Measurements from ENCODE around the gene ZNF76. TPM values are rescaled to one million over a fixed set of nuclear protein-coding genes. Genes with fewer than 3 reads are reported as not detected.

ZNF76 gene
- polyA plus RNA-seq, 3 donors from 2014 or later, result 20.7 to 30.5 (median 27.9) TPM

DNA sequence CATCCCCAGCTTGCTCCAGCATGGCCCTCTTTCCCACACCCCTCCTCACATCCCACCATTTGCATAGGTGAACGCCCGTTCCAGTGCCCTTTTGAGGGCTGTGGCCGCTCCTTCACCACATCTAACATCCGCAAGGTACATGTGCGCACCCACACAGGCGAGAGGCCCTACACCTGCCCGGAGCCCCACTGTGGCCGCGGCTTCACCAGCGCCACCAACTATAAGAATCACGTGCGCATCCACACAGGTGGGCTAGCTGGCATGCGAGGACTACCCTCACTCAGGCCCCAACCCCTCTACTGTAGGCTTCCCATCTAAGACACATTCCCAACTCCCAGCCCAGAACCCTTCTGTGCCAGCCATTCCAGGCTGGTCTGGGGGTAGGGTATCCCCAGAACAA is 32.0 kb downstream of the ZNF76 start:
- Mint-ChIP-seq H3K27ac (no peak overlapping the region), H3K4me3 (no peak overlapping the region), H3K36me3 (peaks cover 28 to 51% (median 30%) of the 10 kb centered on the region in 3 donors), H3K27me3 (ENCODE audit: low read depth in 3 of 3) (peaks cover 0 to 2% (median 0%) of the 10 kb centered on the region in 3 donors), H3K4me1 (peaks cover 0 to 2% of the 10 kb centered on the region in 2 donors), H3K9me3 (no peaks in the 10 kb centered on the region)
- DNase-seq, result no peak

DNA sequence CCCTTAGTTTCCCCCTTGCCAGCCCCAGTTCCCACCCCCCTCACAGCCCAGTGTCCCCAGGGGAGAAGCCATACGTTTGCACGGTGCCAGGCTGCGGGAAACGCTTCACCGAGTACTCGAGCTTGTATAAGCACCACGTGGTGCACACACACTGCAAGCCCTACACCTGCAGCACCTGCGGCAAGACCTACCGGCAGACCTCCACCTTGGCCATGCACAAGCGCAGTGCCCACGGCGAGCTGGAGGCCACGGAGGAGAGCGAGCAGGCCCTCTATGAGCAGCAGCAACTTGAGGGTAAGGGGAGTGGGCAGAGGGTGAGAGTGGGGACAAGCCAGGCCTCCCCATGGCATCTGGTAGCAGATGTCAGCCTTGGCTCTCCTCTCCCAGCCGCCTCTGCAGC is 33.0 kb downstream of the ZNF76 start:
- peaks cover 0 to 2% (median 0%) of the 10 kb centered on the region in 3 donors for H3K27me3 Mint-ChIP-seq (ENCODE audit: low read depth in 3 of 3)
- no peak overlapping the region for H3K4me3 Mint-ChIP-seq
- peaks cover 4 to 6% of the 10 kb centered on the region in 2 donors for H3K4me1 Mint-ChIP-seq
- no peak for DNase-seq
- no peaks in the 10 kb centered on the region for H3K9me3 Mint-ChIP-seq
- no peak overlapping the region for H3K27ac Mint-ChIP-seq
- peaks cover 19 to 41% (median 20%) of the 10 kb centered on the region in 3 donors for H3K36me3 Mint-ChIP-seq

DNA sequence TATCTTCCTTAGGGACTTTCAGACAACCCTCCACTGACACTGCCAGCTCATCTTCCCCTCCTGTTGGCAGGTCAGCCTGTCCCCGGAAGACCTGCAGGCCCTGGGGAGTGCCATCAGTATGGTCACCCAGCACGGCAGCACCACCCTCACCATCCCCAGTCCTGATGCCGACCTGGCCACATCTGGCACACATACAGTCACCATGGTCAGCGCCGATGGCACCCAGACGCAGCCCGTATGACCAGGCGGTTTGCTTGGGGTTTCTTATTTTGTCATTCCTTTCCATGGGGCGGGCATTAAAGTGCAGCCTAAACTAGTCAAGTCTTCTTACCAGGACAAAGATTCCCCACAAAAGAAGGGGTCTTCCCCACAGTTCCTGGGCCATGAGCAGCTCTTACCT is 34.1 kb downstream of the ZNF76 start:
- DNase-seq, result no peak
- peaks cover 8 to 9% of the 10 kb centered on the region in 2 donors for H3K4me1 Mint-ChIP-seq
- H3K36me3 Mint-ChIP-seq, result peaks cover 19 to 37% (median 20%) of the 10 kb centered on the region in 3 donors
- H3K9me3 Mint-ChIP-seq, result no peaks in the 10 kb centered on the region
- no peak overlapping the region for H3K27ac Mint-ChIP-seq
- H3K27me3 Mint-ChIP-seq (ENCODE audit: low read depth in 3 of 3), result peaks cover 0 to 2% (median 0%) of the 10 kb centered on the region in 3 donors
- H3K4me3 Mint-ChIP-seq, result no peak overlapping the region

DNA sequence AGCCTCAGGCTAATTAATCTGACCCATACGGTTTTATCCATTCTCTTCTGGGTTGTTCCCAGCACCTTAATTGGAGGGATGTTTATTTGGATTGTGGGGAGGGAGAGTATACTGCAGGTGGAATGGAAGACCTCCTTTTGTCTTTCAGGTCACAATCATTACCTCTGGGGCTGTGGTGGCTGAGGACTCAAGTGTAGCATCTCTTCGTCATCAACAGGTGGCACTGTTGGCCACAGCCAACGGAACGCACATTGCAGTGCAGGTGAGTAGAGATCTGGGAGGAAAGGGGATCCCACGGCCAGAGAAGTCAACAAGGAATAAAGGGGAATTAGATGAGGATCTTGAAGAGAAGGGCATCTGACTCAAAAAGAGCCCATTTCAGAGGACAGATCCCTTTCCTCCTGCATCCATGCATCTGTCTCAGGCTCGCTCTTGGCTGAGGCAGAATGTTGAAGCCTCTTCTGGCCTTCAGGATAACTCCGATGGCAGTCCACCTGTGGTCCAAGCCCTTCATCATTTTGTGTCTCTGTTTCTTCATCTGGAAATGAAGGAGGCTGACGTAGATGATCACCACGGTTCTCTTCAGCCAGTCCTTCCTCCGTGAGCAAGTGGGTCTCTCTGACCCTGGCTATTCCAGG is 34.9 kb downstream of the ZNF76 start:
- H3K27ac Mint-ChIP-seq, result peak overlapping the region in 4 of 6 donors; percentile 31 to 79 (median 69)
- DNase-seq, result peak in 2 of 3 donors; percentile 25 to 43
- no peaks in the 10 kb centered on the region for H3K9me3 Mint-ChIP-seq
- H3K4me1 Mint-ChIP-seq, result peaks cover 15 to 17% of the 10 kb centered on the region in 2 donors
- H3K4me3 Mint-ChIP-seq, result no peak overlapping the region
- peaks cover 19 to 33% (median 25%) of the 10 kb centered on the region in 3 donors for H3K36me3 Mint-ChIP-seq
- peaks cover 0 to 2% (median 0%) of the 10 kb centered on the region in 3 donors for H3K27me3 Mint-ChIP-seq (ENCODE audit: low read depth in 3 of 3)

DNA sequence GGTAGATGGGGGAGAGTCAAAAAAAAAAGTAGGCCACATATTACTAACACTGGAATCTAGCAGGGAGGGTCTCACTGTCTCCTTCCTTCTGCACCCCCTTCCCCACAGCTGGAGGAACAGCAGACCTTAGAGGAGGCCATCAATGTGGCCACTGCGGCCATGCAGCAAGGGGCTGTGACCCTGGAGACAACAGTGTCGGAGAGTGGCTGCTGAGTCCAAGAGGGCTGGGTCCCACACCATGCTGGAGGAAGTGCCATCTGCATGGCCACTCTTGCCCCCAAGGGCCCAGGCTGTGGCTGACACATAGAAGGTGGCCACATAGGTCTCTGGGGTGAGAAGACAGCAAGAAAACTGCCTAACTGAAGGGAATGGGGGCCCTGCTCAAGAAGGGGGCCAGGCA is 35.5 kb downstream of the ZNF76 start:
- H3K4me1 Mint-ChIP-seq, result peaks cover 21 to 23% of the 10 kb centered on the region in 2 donors
- no peak for DNase-seq
- no peak overlapping the region for H3K4me3 Mint-ChIP-seq
- peak overlapping the region in 1 of 6 donors; percentile 16 for H3K27ac Mint-ChIP-seq
- H3K27me3 Mint-ChIP-seq (ENCODE audit: low read depth in 3 of 3), result peaks cover 0 to 2% (median 0%) of the 10 kb centered on the region in 3 donors
- H3K9me3 Mint-ChIP-seq, result no peaks in the 10 kb centered on the region
- H3K36me3 Mint-ChIP-seq, result peaks cover 17 to 33% (median 27%) of the 10 kb centered on the region in 3 donors

DNA sequence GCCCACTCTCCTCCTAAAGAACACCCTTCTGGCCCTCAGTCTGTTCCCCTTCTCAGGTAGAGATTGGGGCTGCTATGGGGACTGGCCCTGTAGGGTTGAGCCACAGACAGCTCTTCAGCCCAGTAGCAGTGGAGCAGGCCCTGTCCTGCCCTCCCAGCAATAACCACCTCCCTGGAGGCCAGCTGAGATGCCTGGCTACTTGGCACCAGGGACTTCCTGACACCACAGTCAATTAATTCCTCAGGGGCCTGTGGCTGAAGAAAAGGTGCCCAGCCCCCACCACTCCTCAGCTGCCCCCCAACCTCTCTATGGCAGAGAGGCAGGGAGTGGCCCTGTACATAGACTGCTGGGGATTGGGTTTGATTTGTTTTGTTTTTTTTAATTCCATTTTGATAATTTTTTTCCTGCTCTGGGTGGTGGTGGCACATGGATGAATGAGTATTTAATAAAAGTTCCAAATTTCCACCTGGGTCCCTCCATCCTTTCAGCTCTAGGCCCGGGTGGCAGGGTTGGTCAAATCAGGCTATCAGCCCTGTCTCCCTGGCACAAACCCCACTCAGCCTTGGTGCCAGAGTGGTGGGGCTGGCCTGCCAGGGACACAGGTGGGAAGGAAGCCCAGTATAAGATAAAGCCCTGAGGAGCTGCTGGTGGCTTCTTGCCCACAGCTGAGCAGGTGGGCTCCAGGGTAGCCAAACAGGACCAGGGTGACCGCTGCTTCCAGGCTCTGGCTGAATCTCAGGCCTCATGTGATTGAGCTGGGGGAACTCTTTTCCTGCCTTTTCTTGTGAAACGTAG is 36.2 kb downstream of the ZNF76 start:
- H3K36me3 Mint-ChIP-seq, result peaks cover 13 to 28% (median 24%) of the 10 kb centered on the region in 3 donors
- no peak for DNase-seq
- H3K27me3 Mint-ChIP-seq (ENCODE audit: low read depth in 3 of 3), result peaks cover 0 to 2% (median 1%) of the 10 kb centered on the region in 3 donors
- H3K4me1 Mint-ChIP-seq, result peaks cover 28 to 29% of the 10 kb centered on the region in 2 donors
- H3K9me3 Mint-ChIP-seq, result no peaks in the 10 kb centered on the region
- H3K27ac Mint-ChIP-seq, result peak overlapping the region in 3 of 6 donors; percentile 16 to 100 (median 53)
- H3K4me3 Mint-ChIP-seq, result no peak overlapping the region

DNA sequence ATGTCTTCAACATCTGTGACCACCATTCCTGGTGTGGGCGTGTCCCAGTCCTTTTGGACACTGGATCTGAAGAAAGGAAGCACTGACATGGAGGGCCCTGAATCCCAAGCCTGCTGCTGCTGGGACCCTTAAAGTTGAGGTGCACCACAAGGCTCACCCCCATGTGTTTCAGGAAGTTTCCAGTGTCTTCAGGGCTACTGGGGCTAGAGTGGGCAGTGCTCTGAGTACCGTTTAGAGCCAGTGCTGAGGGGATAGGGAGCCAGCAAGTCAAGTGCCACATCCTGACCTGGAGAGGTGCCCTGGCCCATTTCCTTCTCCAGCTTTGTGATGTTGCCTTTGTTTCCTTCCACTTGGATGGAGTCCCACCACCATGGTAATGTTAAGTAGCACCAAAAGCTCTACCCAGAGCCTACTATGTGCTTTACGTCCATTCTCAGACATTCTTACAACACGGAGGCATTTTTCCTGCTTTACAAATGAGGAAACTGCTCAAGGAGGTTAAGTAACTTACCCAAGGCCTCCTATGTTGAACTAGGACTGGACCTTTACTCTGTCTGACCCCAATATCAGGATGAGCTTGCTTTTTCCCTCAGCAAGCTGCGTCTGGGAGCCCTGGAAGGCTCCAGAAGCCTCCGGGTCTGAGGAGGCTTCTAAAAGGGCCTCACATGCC is 37.5 kb downstream of the ZNF76 start:
- H3K4me3 Mint-ChIP-seq, result peak overlapping the region; percentile 80 to 93 (median 83)
- H3K36me3 Mint-ChIP-seq, result peaks cover 6 to 21% (median 16%) of the 10 kb centered on the region in 3 donors
- peaks cover 39 to 41% of the 10 kb centered on the region in 2 donors for H3K4me1 Mint-ChIP-seq
- H3K27ac Mint-ChIP-seq, result peak overlapping the region; percentile 75 to 100 (median 98)
- no peak for DNase-seq
- no peaks in the 10 kb centered on the region for H3K9me3 Mint-ChIP-seq
- H3K27me3 Mint-ChIP-seq (ENCODE audit: low read depth in 3 of 3), result peaks cover 0 to 3% (median 2%) of the 10 kb centered on the region in 3 donors

DNA sequence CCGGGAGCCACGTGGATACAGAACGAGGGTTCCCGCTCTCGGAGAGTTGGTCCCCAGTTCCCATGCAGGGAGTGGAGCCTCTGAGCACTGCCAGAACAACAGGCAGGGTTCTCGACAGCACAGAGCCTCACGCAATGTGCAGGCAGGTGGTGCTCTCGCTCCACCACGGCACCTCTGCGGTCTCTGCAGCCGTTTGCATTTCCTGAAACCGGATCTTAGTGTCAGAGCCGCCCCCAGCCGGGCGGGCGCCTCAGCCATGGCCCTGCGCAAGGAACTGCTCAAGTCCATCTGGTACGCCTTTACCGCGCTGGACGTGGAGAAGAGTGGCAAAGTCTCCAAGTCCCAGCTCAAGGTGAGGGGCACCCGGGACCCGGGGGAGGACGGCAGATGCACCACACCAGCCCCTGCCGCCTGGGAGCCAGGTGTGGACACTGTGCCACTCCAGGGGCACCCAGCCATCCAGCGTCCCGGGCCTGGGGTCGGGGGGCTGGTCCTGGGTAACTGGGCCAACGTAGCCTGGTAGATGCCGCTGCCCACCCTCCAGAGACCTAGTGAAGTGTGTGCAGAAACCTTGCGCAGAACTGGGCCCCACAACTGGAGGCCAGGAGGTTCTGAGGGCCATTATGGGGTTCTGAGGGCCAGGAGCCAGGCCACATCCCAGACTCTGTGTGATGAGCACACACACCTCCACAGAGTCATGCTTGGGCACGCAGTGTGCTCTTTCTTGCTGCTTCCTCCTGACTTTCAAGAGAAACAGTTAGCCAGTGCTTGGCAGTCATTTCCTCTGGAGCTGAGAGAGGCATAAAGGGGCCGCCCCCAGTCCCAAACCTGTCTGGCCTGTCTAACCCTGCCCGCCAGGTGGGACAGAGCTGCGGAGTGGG is 38.3 kb downstream of the ZNF76 start, which contains the start of gene DEF6:
TSS of gene DEF6 (plus strand) at position 218 of the 881 bp plus-strand sequence. CDS start at position 257, 39 bp downstream.
- Mint-ChIP-seq H3K27ac (peak within 1 kb of the TSS; percentile 98 to 100 (median 99)), H3K27me3 (ENCODE audit: low read depth in 3 of 3) (peaks cover 2 to 9% (median 4%) of the 10 kb centered on the region in 3 donors), H3K9me3 (no peaks in the 10 kb centered on the region), H3K4me3 (peak within 1 kb of the TSS; percentile 80 to 93 (median 83)), H3K36me3 (peaks cover 5 to 19% (median 15%) of the 10 kb centered on the region in 3 donors), H3K4me1 (peaks cover 46 to 49% of the 10 kb centered on the region in 2 donors)
- peak; percentile 85 to 88 (median 87) for DNase-seq

DNA sequence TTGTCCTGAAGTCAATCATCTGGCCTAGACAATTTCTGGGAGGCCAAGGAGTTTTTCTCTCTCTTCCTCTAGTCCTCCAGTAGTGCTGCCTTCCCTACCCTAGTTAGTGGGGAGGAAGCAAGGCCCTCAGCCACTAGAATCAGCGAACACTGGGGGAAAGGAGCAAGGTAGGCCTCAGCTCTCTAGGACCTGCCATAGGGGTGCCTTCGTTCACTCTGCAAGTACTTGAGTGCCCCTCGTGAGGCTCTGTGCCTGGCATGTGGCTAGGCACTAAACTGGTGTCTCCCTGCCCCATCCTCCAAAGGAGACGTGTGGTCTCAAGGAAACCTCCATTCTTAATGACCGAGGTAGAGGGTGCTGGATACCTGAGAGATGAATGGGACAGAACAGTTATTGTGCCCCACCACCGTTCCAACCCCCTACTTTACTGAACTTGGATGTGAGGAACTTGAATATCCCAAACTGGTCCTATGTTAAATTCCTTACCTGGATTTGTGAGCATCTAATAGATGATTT is 39.1 kb downstream of the ZNF76 start:
- H3K4me3 Mint-ChIP-seq, result peak overlapping the region; percentile 80 to 93 (median 83)
- H3K36me3 Mint-ChIP-seq, result peaks cover 8 to 20% (median 19%) of the 10 kb centered on the region in 3 donors
- no peaks in the 10 kb centered on the region for H3K9me3 Mint-ChIP-seq
- peak overlapping the region; percentile 98 to 100 (median 99) for H3K27ac Mint-ChIP-seq
- peaks cover 55 to 58% of the 10 kb centered on the region in 2 donors for H3K4me1 Mint-ChIP-seq
- peaks cover 4 to 12% (median 6%) of the 10 kb centered on the region in 3 donors for H3K27me3 Mint-ChIP-seq (ENCODE audit: low read depth in 3 of 3)
- DNase-seq, result no peak

DNA sequence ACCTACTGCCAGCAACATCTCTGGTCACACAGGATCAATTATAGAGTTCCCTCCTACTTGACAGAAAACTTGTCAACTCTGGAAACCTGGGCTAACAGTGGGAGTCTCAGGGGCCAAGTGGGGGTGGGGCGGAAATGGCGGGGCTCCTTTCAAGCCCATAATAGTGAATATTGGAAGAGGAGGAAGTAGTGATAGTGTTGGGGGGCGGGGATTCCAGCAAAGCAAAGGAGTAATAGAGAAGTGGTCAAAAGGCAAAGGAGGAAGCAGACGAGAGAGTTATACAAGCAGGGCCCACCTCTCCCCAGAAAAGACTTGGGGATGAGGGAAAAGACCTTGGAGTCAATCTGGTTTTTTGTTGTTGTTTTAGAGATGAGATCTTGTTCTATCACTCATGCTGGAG is 40.1 kb downstream of the ZNF76 start:
- Mint-ChIP-seq H3K4me3 (peak overlapping the region; percentile 80 to 93 (median 83)), H3K9me3 (no peaks in the 10 kb centered on the region), H3K27me3 (ENCODE audit: low read depth in 3 of 3) (peaks cover 4 to 12% (median 6%) of the 10 kb centered on the region in 3 donors), H3K4me1 (peaks cover 65% of the 10 kb centered on the region in 2 donors), H3K36me3 (peaks cover 8 to 20% (median 19%) of the 10 kb centered on the region in 3 donors), H3K27ac (peak overlapping the region; percentile 98 to 100 (median 99))
- DNase-seq, result peak in 1 of 3 donors; percentile 21

DNA sequence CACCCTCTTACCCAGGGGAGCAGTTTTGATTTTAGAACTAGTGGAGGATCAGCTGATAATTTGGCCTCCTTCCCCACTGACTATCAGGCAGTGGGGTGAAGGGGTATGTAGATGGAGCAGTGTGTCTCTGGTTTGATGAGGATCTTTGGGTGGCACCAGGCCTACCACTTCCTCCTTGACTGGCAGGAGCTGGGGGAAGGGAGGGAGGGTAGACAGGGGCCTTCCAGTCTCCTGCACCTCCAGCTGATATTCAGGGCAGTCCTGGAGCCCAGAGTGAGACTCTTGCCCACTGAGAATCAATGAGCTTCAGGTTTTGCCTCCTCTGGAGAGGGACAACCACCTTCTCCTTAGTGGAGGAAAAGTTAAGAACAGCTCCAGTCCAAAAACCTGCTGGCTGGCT is 41.3 kb downstream of the ZNF76 start:
- peak; percentile 55 to 59 (median 55) for DNase-seq
- H3K27ac Mint-ChIP-seq, result peak overlapping the region; percentile 98 to 100 (median 99)
- H3K36me3 Mint-ChIP-seq, result peaks cover 8 to 19% (median 19%) of the 10 kb centered on the region in 3 donors
- H3K4me1 Mint-ChIP-seq, result peaks cover 67 to 69% of the 10 kb centered on the region in 2 donors
- H3K4me3 Mint-ChIP-seq, result peak overlapping the region; percentile 80 to 93 (median 83)
- peaks cover 3 to 12% (median 4%) of the 10 kb centered on the region in 3 donors for H3K27me3 Mint-ChIP-seq (ENCODE audit: low read depth in 3 of 3)
- no peaks in the 10 kb centered on the region for H3K9me3 Mint-ChIP-seq

DNA sequence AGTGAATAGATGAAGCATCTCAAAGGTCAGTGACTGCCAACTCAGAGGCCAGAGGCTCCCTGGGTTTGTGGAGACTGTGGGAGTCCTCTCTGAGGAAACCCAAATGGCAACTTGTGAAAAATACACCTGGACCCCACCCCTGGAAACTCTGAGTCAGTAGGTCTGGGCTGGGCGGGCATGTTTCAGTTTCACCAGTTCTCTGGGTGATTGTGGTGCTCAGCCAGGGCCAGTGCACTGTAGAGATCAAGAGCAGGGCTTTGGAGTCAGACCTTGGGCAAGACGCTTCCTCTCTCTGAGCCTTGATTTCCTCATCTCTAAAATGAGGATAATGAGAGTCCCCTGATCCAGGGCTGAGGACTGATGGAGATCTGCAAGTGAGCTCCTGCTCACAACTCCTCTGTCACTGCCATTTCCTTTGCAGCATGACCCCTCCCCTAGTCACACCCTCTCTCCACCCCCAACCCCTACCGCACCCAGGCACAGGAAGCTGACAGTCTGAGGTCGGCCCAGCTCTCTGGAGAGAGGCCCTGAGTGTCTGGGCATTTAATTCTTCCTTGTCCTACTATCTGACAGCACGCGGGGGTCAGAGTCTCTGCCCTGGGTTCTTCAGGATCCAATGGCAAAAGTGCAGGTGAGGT is 43.2 kb downstream of the ZNF76 start:
- no peaks in the 10 kb centered on the region for H3K9me3 Mint-ChIP-seq

More for the DNA sequence above, 43.2 kb downstream of the ZNF76 start:
- Mint-ChIP-seq H3K4me1 (peaks cover 76% of the 10 kb centered on the region in 2 donors), H3K27me3 (ENCODE audit: low read depth in 3 of 3) (peaks cover 3 to 12% (median 4%) of the 10 kb centered on the region in 3 donors), H3K27ac (peak overlapping the region; percentile 98 to 100 (median 99)), H3K4me3 (peak overlapping the region; percentile 89 to 94 (median 93)), H3K36me3 (peaks cover 8 to 28% (median 19%) of the 10 kb centered on the region in 3 donors)
- DNase-seq, result peak; percentile 87 to 88 (median 88)

Measured in immature natural killer cell (primary cell).